GM19023 (cell line): Measurements from ENCODE around the gene DUS2.

Experiments
- ATAC-seq: cut with Tn5 transposase; IDR thresholded peaks from one replicate; pipeline ENCODE4 v1.9.1; 2021; ENCODE audit warnings: mild to moderate bottlenecking, moderate library complexity; ENCODE audit not compliant: unreplicated experiment

Gene DUS2

GRCh38 chr16:68040506-68041288, 17.6 kb downstream of the DUS2 start:
- peak; percentile 74 for ATAC-seq

GRCh38 chr16:68041783-68042182, 18.7 kb downstream of the DUS2 start:
- ATAC-seq: no peak

- no peak for ATAC-seq
Measured at GRCh38 chr16:68046106-68046505, 23.0 kb downstream of the DUS2 start.

GRCh38 chr16:68047987-68048386, 24.9 kb downstream of the DUS2 start:
- no peak for ATAC-seq

GRCh38 chr16:68049449-68049848, 26.4 kb downstream of the DUS2 start:
- no peak for ATAC-seq

- ATAC-seq: no peak
Measured at GRCh38 chr16:68055395-68055794, 32.3 kb downstream of the DUS2 start.

- no peak for ATAC-seq
Measured at GRCh38 chr16:68059804-68060203, 36.7 kb downstream of the DUS2 start.

- no peak for ATAC-seq
Measured at GRCh38 chr16:68061396-68061795, 38.3 kb downstream of the DUS2 start.

- no peak for ATAC-seq
Measured at GRCh38 chr16:68062910-68063393, 39.9 kb downstream of the DUS2 start.

GRCh38 chr16:68064791-68065365, 41.8 kb downstream of the DUS2 start:
- ATAC-seq: no peak

- ATAC-seq: no peak
Measured at GRCh38 chr16:68065716-68066305, 42.7 kb downstream of the DUS2 start.

- ATAC-seq: no peak
Measured at GRCh38 chr16:68066763-68067162, 43.7 kb downstream of the DUS2 start.

GRCh38 chr16:68068926-68069325, 45.8 kb downstream of the DUS2 start:
- no peak for ATAC-seq

GRCh38 chr16:68069511-68070248, 46.6 kb downstream of the DUS2 start:
- no peak for ATAC-seq

- ATAC-seq: peak; percentile 30
Measured at GRCh38 chr16:68070249-68070730, 47.2 kb downstream of the DUS2 start.

- peak; percentile 35 for ATAC-seq
Measured at GRCh38 chr16:68070806-68071517, 47.9 kb downstream of the DUS2 start.

GRCh38 chr16:68071518-68071901, 48.4 kb downstream of the DUS2 start:
- ATAC-seq: no peak

- no peak for ATAC-seq
Measured at GRCh38 chr16:68072038-68072695, 49.1 kb downstream of the DUS2 start.

- ATAC-seq: no peak
Measured at GRCh38 chr16:68073902-68074760, 51.0 kb downstream of the DUS2 start.
